Stimulated activated CD4-positive, alpha-beta T cell treated with anti-CD3 and anti-CD28 coated beads, Interleukin-1b, Interleukin-23, amount 100 ng/mL, for 24 hours (primary cell): ENCODE measurements around the gene NINJ1.
A peak's percentile ranks its signal among the peaks of the same experiment; 100 is the strongest.

Source experiments
- DNase-seq, 4 experiments: peaks; one replicate each; pipeline ENCODE4 v3.0.0-alpha.2; 2020; ENCODE audit warnings: low read depth in 4 of 4, low spot score in 1 of 4

Gene NINJ1

GRCh38 chr9:93134015-93134739 is at the start of gene NINJ1:
NINJ1 (minus strand) TSS chr9:93134251; CDS start chr9:93134217, 34 bp downstream.
- peak; percentile 65 to 84 (median 76) for DNase-seq

GRCh38 chr9:93183131-93183662 is 49.1 kb upstream of the NINJ1 start:
- no peak for DNase-seq

- DNase-seq = no peak
Observed at GRCh38 chr9:93182572-93182971, 48.5 kb upstream of the NINJ1 start.

GRCh38 chr9:93181672-93182435 is 47.8 kb upstream of the NINJ1 start:
- no peak for DNase-seq

GRCh38 chr9:93180938-93181337 is 46.9 kb upstream of the NINJ1 start:
- no peak for DNase-seq

GRCh38 chr9:93178851-93179786 is 45.1 kb upstream of the NINJ1 start:
- DNase-seq = no peak

- DNase-seq = no peak
Observed at GRCh38 chr9:93177676-93178075, 43.6 kb upstream of the NINJ1 start.

GRCh38 chr9:93174976-93175375 is 40.9 kb upstream of the NINJ1 start:
- no peak for DNase-seq

- no peak for DNase-seq
Observed at GRCh38 chr9:93173365-93174051, 39.5 kb upstream of the NINJ1 start.

GRCh38 chr9:93172666-93173364 is 38.8 kb upstream of the NINJ1 start:
- no peak for DNase-seq

GRCh38 chr9:93171261-93171990 is 37.4 kb upstream of the NINJ1 start:
- no peak for DNase-seq

- no peak for DNase-seq
Observed at GRCh38 chr9:93170571-93170970, 36.5 kb upstream of the NINJ1 start.

- DNase-seq = no peak
Observed at GRCh38 chr9:93169444-93169843, 35.4 kb upstream of the NINJ1 start.

- no peak for DNase-seq
Observed at GRCh38 chr9:93168581-93168980, 34.5 kb upstream of the NINJ1 start.

GRCh38 chr9:93167838-93168237 is 33.8 kb upstream of the NINJ1 start:
- no peak for DNase-seq

GRCh38 chr9:93167185-93167584 is 33.1 kb upstream of the NINJ1 start:
- no peak for DNase-seq

GRCh38 chr9:93166699-93167098 is 32.6 kb upstream of the NINJ1 start:
- DNase-seq = no peak

- DNase-seq = no peak
Observed at GRCh38 chr9:93164085-93164484, 30.0 kb upstream of the NINJ1 start.
